Lower leg skin (tissue), 4 donors: ENCODE measurements around the gene POLR3H. TPM values are rescaled to one million over a fixed set of nuclear protein-coding genes. Genes with fewer than 3 reads are reported as not detected.

Source experiments
- DNase-seq, 2 donors: peaks; one replicate each; pipeline ENCODE4 v3.0.0-alpha.2; 2019; ENCODE audit warnings: low spot score in 2 of 2
- H3K4me3 ChIP-seq: fragments of 200-600 bp; sonication (generic); 2 replicates; pipeline ENCODE4 v1.5.1; 2017; ENCODE audit warnings: mild to moderate bottlenecking, low read depth; ENCODE audit not compliant: poor library complexity, severe bottlenecking
- CTCF ChIP-seq, 3 donors: fragments of 450-650 bp; IDR thresholded peaks; one replicate each; pipeline ENCODE4 v1.5.1; 2016; ENCODE audit warnings: antibody characterized with exemption in 3 of 3, mild to moderate bottlenecking in 3 of 3, moderate library complexity in 2 of 3
- POLR2A ChIP-seq, 2 donors: fragments of 450-650 bp; IDR thresholded peaks; one replicate each; pipeline ENCODE4 v1.6.1; 2016 to 2017; ENCODE audit warnings: antibody characterized with exemption in 2 of 2, mild to moderate bottlenecking in 1 of 2, moderate library complexity in 1 of 2
- WGBS, 2 donors: methylation state at CpG; one replicate each; pipeline ENCODE4 v1.1.5; 2018; 5-methylcytosine and 5-hydroxymethylcytosine counted together
- intact Hi-C: fragments of 100-400 bp; cut with DNase I; formaldehyde crosslinking; loops from one replicate; pipeline ENCODE4 v1.15.0; 2023; ENCODE audit warnings: low total_unique reads
- total RNA-seq, 4 donors: library from RNA; depleted of rRNA; stranded (reverse); fragments of >200 nt; gene quantifications; one replicate each; pipeline ENCODE4 v1.1.0, GENCODE V29; 2016

The POLR3H gene
- total RNA-seq, 4 donors from 2014 or later = 8.7 to 19.7 (median 16.4) TPM

DNA sequence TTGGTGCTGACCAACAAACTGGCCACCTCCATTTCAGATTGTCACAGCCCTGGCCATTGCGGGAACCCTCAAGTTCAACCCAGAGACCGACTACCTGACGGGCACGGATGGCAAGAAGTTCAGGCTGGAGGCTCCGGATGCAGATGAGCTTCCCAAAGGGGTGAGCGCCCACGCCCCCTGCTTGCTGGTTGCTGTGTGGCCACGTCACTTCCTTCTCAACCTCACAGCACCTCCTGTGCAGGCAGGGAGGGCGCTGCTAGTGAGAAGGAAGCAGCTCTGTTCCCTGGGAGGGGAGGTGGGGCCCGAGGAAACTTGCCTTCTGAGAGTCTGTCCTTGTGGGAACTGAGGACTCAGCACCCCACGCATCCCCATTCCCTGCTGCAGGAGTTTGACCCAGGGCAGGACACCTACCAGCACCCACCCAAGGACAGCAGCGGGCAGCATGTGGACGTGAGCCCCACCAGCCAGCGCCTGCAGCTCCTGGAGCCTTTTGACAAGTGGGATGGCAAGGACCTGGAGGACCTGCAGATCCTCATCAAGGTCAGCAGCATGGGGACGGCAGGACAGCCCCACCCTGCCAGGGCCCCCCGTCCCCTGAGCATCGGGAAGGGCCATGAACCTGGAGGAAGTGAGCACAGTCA lies 19.3 kb downstream of the POLR3H start:
- H3K4me3 ChIP-seq = no peak overlapping the region
- no peak for DNase-seq
- intact Hi-C loops = loop anchor here (5.0 kb wide), 1 partner anchor 123 kb away; no protein-coding TSS in a partner anchor
- TF ChIP-seq POLR2A (IDR thresholded peaks at IDR 0.05) = no peak
- TF ChIP-seq CTCF (IDR thresholded peaks at IDR 0.05) = no peak
- 71 to 79% methylated on average over 15 to 17 of the region's 17 CpGs for WGBS, 2 donors

- DNase-seq = no peak
- H3K4me3 ChIP-seq = no peak overlapping the region
- WGBS, 2 donors = 68 to 72% methylated on average over 13 of the region's 13 CpGs
- TF ChIP-seq CTCF (IDR thresholded peaks at IDR 0.05) (no peak), POLR2A (IDR thresholded peaks at IDR 0.05) (no peak)
- intact Hi-C loops = no loop called here
Observed at GRCh38 chr22:41524251-41524661, 20.0 kb downstream of the POLR3H start.

GRCh38 chr22:41523464-41524221 lies 20.6 kb downstream of the POLR3H start:
- 77 to 87% methylated on average over 21 of the region's 21 CpGs for WGBS, 2 donors
- no peak for TF ChIP-seq CTCF (IDR thresholded peaks at IDR 0.05)
- TF ChIP-seq POLR2A (IDR thresholded peaks at IDR 0.05) = no peak
- no peak for DNase-seq
- H3K4me3 ChIP-seq = no peak overlapping the region
- intact Hi-C loops = no loop called here

- intact Hi-C loops = no loop called here
- WGBS, 2 donors = 89 to 91% methylated on average over 9 of the region's 9 CpGs
- no peak overlapping the region for H3K4me3 ChIP-seq
- no peak for DNase-seq
- no peak for TF ChIP-seq CTCF (IDR thresholded peaks at IDR 0.05)
- no peak for TF ChIP-seq POLR2A (IDR thresholded peaks at IDR 0.05)
Observed at GRCh38 chr22:41522813-41523212, 21.5 kb downstream of the POLR3H start.

DNA sequence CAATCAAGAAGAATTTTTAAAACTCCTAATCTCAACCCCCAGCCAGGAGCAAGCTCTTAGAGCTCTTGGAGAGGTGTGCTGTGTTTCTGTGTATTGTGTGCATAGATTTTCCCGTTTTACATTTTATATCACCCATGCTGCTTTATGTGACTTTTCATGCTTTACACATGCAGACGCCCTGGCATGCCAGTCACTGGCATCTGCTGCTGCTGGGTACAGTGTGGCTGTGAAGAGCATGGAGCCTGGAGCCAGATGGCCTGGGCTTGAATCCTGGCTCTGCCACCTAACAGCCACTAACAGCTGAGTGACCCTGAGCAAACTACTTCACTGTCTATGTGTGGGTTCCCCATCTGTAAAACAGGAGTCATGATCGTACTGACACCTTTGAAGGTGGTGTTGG lies 23.1 kb downstream of the POLR3H start:
- no peak for DNase-seq
- no peak for TF ChIP-seq POLR2A (IDR thresholded peaks at IDR 0.05)
- TF ChIP-seq CTCF (IDR thresholded peaks at IDR 0.05) = no peak
- WGBS, 2 donors = 81 to 82% methylated on average over 3 of the region's 3 CpGs
- intact Hi-C loops = no loop called here
- H3K4me3 ChIP-seq = no peak overlapping the region
